GM10847 (cell line): Measurements from ENCODE around the gene SMYD2.

ENCODE experiments used
- POLR2A ChIP-seq: IDR thresholded peaks from 2 replicates; pipeline ENCODE4 v1.6.1; 2011; ENCODE audit not compliant: insufficient read length; ENCODE audit errors: extremely low read depth

The SMYD2 gene

GRCh38 chr1:214328770-214329469 lies 48.0 kb downstream of the SMYD2 start:
- no peak for TF ChIP-seq POLR2A

GRCh38 chr1:214329470-214330220 lies 48.7 kb downstream of the SMYD2 start:
- TF ChIP-seq POLR2A = no peak

GRCh38 chr1:214330222-214330621 lies 49.3 kb downstream of the SMYD2 start:
- no peak for TF ChIP-seq POLR2A

- TF ChIP-seq POLR2A = no peak
These were observed 49.8 kb downstream of the SMYD2 start for GRCh38 chr1:214330715-214331114.

GRCh38 chr1:214331180-214331579 lies 50.2 kb downstream of the SMYD2 start:
- no peak for TF ChIP-seq POLR2A

- no peak for TF ChIP-seq POLR2A
These were observed 51.0 kb downstream of the SMYD2 start for GRCh38 chr1:214331827-214332423.

- TF ChIP-seq POLR2A = no peak
These were observed 52.2 kb downstream of the SMYD2 start for GRCh38 chr1:214332946-214333798.

GRCh38 chr1:214335567-214335966 lies 54.6 kb downstream of the SMYD2 start:
- no peak for TF ChIP-seq POLR2A

- TF ChIP-seq POLR2A = no peak
These were observed 56.1 kb downstream of the SMYD2 start for GRCh38 chr1:214337015-214337414.

GRCh38 chr1:214337511-214337910 lies 56.6 kb downstream of the SMYD2 start:
- no peak for TF ChIP-seq POLR2A

GRCh38 chr1:214338212-214338611 lies 57.3 kb downstream of the SMYD2 start:
- no peak for TF ChIP-seq POLR2A

GRCh38 chr1:214341459-214341858 lies 60.5 kb downstream of the SMYD2 start:
- TF ChIP-seq POLR2A = no peak

GRCh38 chr1:214341932-214342331 lies 61.0 kb downstream of the SMYD2 start:
- TF ChIP-seq POLR2A = no peak

GRCh38 chr1:214342525-214342924 lies 61.6 kb downstream of the SMYD2 start:
- TF ChIP-seq POLR2A = no peak

- TF ChIP-seq POLR2A = no peak
These were observed 63.9 kb downstream of the SMYD2 start for GRCh38 chr1:214344897-214345296.
